Peyer's patch (tissue), 4 donors: ENCODE data around the gene CLBA1. TPM values are rescaled to one million over a fixed set of nuclear protein-coding genes. Genes with fewer than 3 reads are reported as not detected.

ENCODE experiments used
- DNase-seq, 3 donors: peaks; one replicate each; pipeline ENCODE4 v3.0.0-alpha.2; 2017 to 2019
- H3K27ac ChIP-seq, 4 donors: fragments of 200-600 bp; sonication (generic); one replicate each; pipeline ENCODE4 v1.5.1; 2016 to 2019
- H3K27me3 ChIP-seq, 2 donors: fragments of 200-600 bp; sonication (generic); one replicate each; pipeline ENCODE4 v1.5.1; 2019
- H3K36me3 ChIP-seq, 3 donors: fragments of 200-600 bp; sonication (generic); one replicate each; pipeline ENCODE4 v1.5.1; 2016 to 2019
- H3K4me1 ChIP-seq, 4 donors: fragments of 200-600 bp; sonication (generic); one replicate each; pipeline ENCODE4 v1.5.1; 2016 to 2019
- H3K4me3 ChIP-seq, 4 donors: fragments of 200-600 bp; sonication (generic); 1 replicate in 3 of 4; 2 replicates in 1 of 4; pipeline ENCODE4 v1.5.1; 2016 to 2019; ENCODE audit warnings: mild to moderate bottlenecking in 1 of 4
- H3K9me3 ChIP-seq, 4 donors: fragments of 200-600 bp; sonication (generic); one replicate each; pipeline ENCODE4 v1.5.1; 2016 to 2019; ENCODE audit warnings: mild to moderate bottlenecking in 1 of 4
- CTCF ChIP-seq, 6 experiments: fragments of 450-650 bp in 4 of 6; fragments of 200-600 bp in 2 of 6; sonication (generic) in 1 of 6; IDR thresholded peaks; one replicate each; pipeline ENCODE4 v1.5.1; 2017 to 2019; ENCODE audit warnings: antibody characterized with exemption in 6 of 6, mild to moderate bottlenecking in 3 of 6, moderate library complexity in 1 of 6
- POLR2A ChIP-seq, 2 donors: fragments of 450-650 bp; IDR thresholded peaks; one replicate each; pipeline ENCODE4 v1.5.1; 2017; ENCODE audit warnings: antibody characterized with exemption in 2 of 2, mild to moderate bottlenecking in 2 of 2, moderate library complexity in 2 of 2
- total RNA-seq, 4 donors: library from RNA; depleted of rRNA; stranded (reverse); fragments of >200 nt; gene quantifications; one replicate each; pipeline ENCODE4 v1.1.0, GENCODE V29; 2016

Gene CLBA1
- total RNA-seq, 4 donors from 2014 or later: 0.88 to 3.8 (median 2.8) TPM; not detected in 1

DNA sequence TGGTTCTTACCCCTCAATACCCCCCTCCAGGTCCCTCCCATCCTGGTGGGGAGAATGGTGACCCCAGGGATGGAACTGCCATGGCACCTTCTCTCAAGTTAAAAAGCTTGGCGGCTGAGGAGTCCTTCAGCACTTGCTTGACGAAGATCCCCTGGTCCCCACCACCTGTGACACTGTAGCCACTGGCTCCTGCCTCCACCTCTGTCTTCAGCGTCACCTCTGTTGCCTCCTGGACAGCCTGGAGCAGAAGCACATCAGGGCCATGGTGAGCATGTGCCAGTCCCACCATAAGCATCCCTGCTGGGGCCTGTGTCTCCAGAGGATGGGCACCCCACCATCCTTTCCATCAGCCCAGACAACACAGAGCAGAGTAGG lies 30.2 kb upstream of the CLBA1 start:
- Histone ChIP-seq H3K9me3 (no peaks in the 10 kb centered on the region), H3K27ac (no peak overlapping the region), H3K27me3 (no peaks in the 10 kb centered on the region), H3K36me3 (no peaks in the 10 kb centered on the region), H3K4me1 (no peaks in the 10 kb centered on the region), H3K4me3 (no peak overlapping the region)
- TF ChIP-seq POLR2A (IDR thresholded peaks at IDR 0.05): no peak
- TF ChIP-seq CTCF (IDR thresholded peaks at IDR 0.05): no peak
- DNase-seq: no peak

- Histone ChIP-seq H3K9me3 (no peaks in the 10 kb centered on the region), H3K36me3 (no peaks in the 10 kb centered on the region), H3K27ac (no peak overlapping the region), H3K4me3 (no peak overlapping the region), H3K4me1 (no peaks in the 10 kb centered on the region), H3K27me3 (no peaks in the 10 kb centered on the region)
- no peak for DNase-seq
- no peak for TF ChIP-seq CTCF (IDR thresholded peaks at IDR 0.05)
- no peak for TF ChIP-seq POLR2A (IDR thresholded peaks at IDR 0.05)
These were observed 29.2 kb upstream of the CLBA1 start for GRCh38 chr14:104956290-104956890.

GRCh38 chr14:104957146-104958113 lies 28.2 kb upstream of the CLBA1 start:
- DNase-seq: no peak
- TF ChIP-seq CTCF (IDR thresholded peaks at IDR 0.05): no peak
- TF ChIP-seq POLR2A (IDR thresholded peaks at IDR 0.05): no peak
- H3K36me3 ChIP-seq: no peaks in the 10 kb centered on the region
- H3K4me3 ChIP-seq: no peak overlapping the region
- H3K27ac ChIP-seq: no peak overlapping the region
- no peaks in the 10 kb centered on the region for H3K4me1 ChIP-seq
- no peaks in the 10 kb centered on the region for H3K27me3 ChIP-seq
- H3K9me3 ChIP-seq: no peaks in the 10 kb centered on the region

DNA sequence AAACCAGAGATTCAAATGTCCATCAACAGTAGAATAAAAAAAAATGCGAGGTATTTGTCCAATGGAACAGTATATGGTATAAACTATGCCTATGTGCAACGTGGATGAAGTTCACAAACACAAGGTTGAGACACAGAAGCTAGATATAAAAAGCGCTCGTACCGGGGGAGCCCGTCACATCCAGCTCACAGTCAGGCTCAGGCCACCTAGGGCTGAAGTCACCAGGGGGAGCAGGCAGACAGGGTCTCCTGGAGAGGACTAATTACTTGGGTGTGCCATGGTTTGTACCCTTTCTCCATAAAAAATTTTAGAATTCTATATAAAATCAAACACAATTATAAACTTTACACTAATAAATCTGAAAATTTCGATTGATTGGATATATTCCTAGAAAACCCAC lies 21.0 kb upstream of the CLBA1 start:
- Histone ChIP-seq H3K9me3 (no peaks in the 10 kb centered on the region), H3K36me3 (no peaks in the 10 kb centered on the region), H3K4me1 (peaks cover 0 to 31% (median 13%) of the 10 kb centered on the region in 4 donors), H3K27me3 (no peaks in the 10 kb centered on the region), H3K27ac (no peak overlapping the region), H3K4me3 (no peak overlapping the region)
- no peak for DNase-seq
- no peak for TF ChIP-seq CTCF (IDR thresholded peaks at IDR 0.05)
- TF ChIP-seq POLR2A (IDR thresholded peaks at IDR 0.05): no peak

- DNase-seq: no peak
- Histone ChIP-seq H3K36me3 (no peaks in the 10 kb centered on the region), H3K4me3 (no peak overlapping the region), H3K9me3 (no peaks in the 10 kb centered on the region), H3K27me3 (no peaks in the 10 kb centered on the region), H3K27ac (no peak overlapping the region), H3K4me1 (peaks cover 0 to 43% (median 13%) of the 10 kb centered on the region in 4 donors)
- TF ChIP-seq CTCF (IDR thresholded peaks at IDR 0.05): no peak
These were observed 19.9 kb upstream of the CLBA1 start for GRCh38 chr14:104965561-104966231.
